NB4 (cell line): ENCODE results near the gene VWC2L.

Source experiments
- DNase-seq: peaks from one replicate; pipeline ENCODE4 v3.0.0; 2010; ENCODE audit warnings: low read depth
- H3K4me3 ChIP-seq: one replicate; pipeline ENCODE4 v1.5.1; 2011; ENCODE audit warnings: mild to moderate bottlenecking, low read depth, low read length, moderate library complexity
- CTCF ChIP-seq: IDR thresholded peaks from one replicate; pipeline ENCODE4 v1.5.1; 2012; ENCODE audit warnings: low read depth, low read length
- MAX ChIP-seq: IDR thresholded peaks from 2 replicates; pipeline ENCODE4 v1.6.1; 2011; ENCODE audit warnings: low read depth, low read length
- MYC ChIP-seq: IDR thresholded peaks from 2 replicates; pipeline ENCODE4 v1.6.1; 2011; ENCODE audit warnings: low read depth, low read length
- POLR2A ChIP-seq: IDR thresholded peaks from 2 replicates; pipeline ENCODE4 v1.6.1; 2011; ENCODE audit warnings: mild to moderate bottlenecking; ENCODE audit not compliant: insufficient read length; ENCODE audit errors: extremely low read depth

Gene VWC2L

GRCh38 chr2:214624166-214624760, 213.4 kb downstream of the VWC2L start:
- DNase-seq: no peak
- no peak overlapping the region for H3K4me3 ChIP-seq
- TF ChIP-seq MAX (no peak), MYC (no peak), CTCF (no peak), POLR2A (no peak)

GRCh38 chr2:214628091-214628490, 217.2 kb downstream of the VWC2L start:
- no peak for TF ChIP-seq MAX
- no peak for TF ChIP-seq POLR2A
- TF ChIP-seq CTCF: no peak
- no peak for TF ChIP-seq MYC

More at GRCh38 chr2:214628091-214628490, 217.2 kb downstream of the VWC2L start:
- DNase-seq: no peak
- no peak overlapping the region for H3K4me3 ChIP-seq
